ENCODE results near the gene CPTP. TPM values are rescaled to one million over a fixed set of nuclear protein-coding genes. Genes with fewer than 3 reads are reported as not detected.

Gene CPTP
- total and polyA plus RNA-seq, 2 of the 13 experiments (the other 11 are each of a cell fraction or from before 2014, with no cell fraction given): 5.5 to 9.3 TPM

GRCh38 chr1:1358433-1359271 lies 34.0 kb downstream of the CPTP start, which contains the start of gene MXRA8 (continued):
- TF ChIP-seq ATF6 (CRISPR knock-in tag; conservative IDR thresholded peaks at IDR 0.05): no peak
- TF ChIP-seq E2F2 (CRISPR knock-in tag; IDR thresholded peaks at IDR 0.05; ENCODE audit: borderline replicate concordance): no peak
- TF ChIP-seq ZNF101 (CRISPR knock-in tag; IDR thresholded peaks at IDR 0.05; ENCODE audit: borderline replicate concordance, low read depth): no peak
- 0 out of 2 replicates have a peak, but pooled peaks have one; percentile 23 for TF ChIP-seq ZBTB39 (CRISPR knock-in tag; IDR thresholded peaks at IDR 0.05)
- no peak; the same call in 1 of the 2 replicates for TF ChIP-seq ZNF280B (CRISPR knock-in tag; IDR thresholded peaks at IDR 0.05; ENCODE audit: borderline replicate concordance)
- TF ChIP-seq NCOA5 (CRISPR knock-in tag; IDR thresholded peaks at IDR 0.05): no peak
- no peak for TF ChIP-seq ZFP36 (IDR thresholded peaks at IDR 0.05; ENCODE audit: borderline replicate concordance, low read depth, low read length, partially characterized antibody)
- TF ChIP-seq ZSCAN9 (CRISPR knock-in tag; IDR thresholded peaks at IDR 0.05; ENCODE audit: borderline replicate concordance): no peak
- peak; percentile 20; the same call in 1 of the 2 replicates for TF ChIP-seq ZSCAN25 (CRISPR knock-in tag; IDR thresholded peaks at IDR 0.05)
- no peak for TF ChIP-seq ZNF3 (CRISPR knock-in tag; IDR thresholded peaks at IDR 0.05)
- no peak for TF ChIP-seq STAG1 (CRISPR knock-in tag; IDR thresholded peaks at IDR 0.05)
- TF ChIP-seq KAT7 (CRISPR knock-in tag; IDR thresholded peaks at IDR 0.05; ENCODE audit: borderline replicate concordance): no peak
- no peak for TF ChIP-seq HOXA3 (CRISPR knock-in tag; IDR thresholded peaks at IDR 0.05)
- no peak for TF ChIP-seq RNF219 (CRISPR knock-in tag; IDR thresholded peaks at IDR 0.05)
- TF ChIP-seq ZBTB1 (CRISPR knock-in tag; IDR thresholded peaks at IDR 0.05; ENCODE audit: borderline replicate concordance): no peak
- TF ChIP-seq ZNF768 (CRISPR knock-in tag; IDR thresholded peaks at IDR 0.05): no peak
- TF ChIP-seq AKAP8 (CRISPR knock-in tag; IDR thresholded peaks at IDR 0.05): no peak
- no peak for TF ChIP-seq TFDP1 (CRISPR knock-in tag; IDR thresholded peaks at IDR 0.05; ENCODE audit: borderline replicate concordance)
- no peak for TF ChIP-seq RAD21 (CRISPR knock-in tag; IDR thresholded peaks at IDR 0.05)
